Measurements from ENCODE around the gene CA7.

DNA sequence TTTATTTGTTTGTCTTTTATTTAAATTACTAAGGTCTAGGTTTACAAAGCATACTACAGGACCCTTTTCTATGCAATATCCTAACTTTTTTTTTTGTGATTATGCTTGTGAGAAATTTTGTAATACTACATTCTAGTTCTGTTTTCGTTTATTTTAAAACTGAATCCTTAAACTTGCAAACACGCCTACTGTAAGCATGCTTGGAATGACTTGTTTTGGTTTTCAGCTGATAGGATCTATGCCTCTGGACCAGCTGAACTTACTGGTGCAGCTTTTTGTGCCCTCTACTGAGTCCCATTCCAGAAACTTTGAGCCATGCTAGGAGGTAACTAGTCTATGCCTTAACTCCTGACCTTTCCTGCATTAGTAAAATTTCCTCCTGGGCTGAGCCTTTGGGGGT lies 42.1 kb downstream of the CA7 start:
- TF ChIP-seq, protein P1, sequence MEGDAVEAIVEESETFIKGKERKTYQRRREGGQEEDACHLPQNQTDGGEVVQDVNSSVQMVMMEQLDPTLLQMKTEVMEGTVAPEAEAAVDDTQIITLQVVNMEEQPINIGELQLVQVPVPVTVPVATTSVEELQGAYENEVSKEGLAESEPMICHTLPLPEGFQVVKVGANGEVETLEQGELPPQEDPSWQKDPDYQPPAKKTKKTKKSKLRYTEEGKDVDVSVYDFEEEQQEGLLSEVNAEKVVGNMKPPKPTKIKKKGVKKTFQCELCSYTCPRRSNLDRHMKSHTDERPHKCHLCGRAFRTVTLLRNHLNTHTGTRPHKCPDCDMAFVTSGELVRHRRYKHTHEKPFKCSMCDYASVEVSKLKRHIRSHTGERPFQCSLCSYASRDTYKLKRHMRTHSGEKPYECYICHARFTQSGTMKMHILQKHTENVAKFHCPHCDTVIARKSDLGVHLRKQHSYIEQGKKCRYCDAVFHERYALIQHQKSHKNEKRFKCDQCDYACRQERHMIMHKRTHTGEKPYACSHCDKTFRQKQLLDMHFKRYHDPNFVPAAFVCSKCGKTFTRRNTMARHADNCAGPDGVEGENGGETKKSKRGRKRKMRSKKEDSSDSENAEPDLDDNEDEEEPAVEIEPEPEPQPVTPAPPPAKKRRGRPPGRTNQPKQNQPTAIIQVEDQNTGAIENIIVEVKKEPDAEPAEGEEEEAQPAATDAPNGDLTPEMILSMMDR (IDR thresholded peaks at IDR 0.05) = no peak
- TF ChIP-seq, protein P2, sequence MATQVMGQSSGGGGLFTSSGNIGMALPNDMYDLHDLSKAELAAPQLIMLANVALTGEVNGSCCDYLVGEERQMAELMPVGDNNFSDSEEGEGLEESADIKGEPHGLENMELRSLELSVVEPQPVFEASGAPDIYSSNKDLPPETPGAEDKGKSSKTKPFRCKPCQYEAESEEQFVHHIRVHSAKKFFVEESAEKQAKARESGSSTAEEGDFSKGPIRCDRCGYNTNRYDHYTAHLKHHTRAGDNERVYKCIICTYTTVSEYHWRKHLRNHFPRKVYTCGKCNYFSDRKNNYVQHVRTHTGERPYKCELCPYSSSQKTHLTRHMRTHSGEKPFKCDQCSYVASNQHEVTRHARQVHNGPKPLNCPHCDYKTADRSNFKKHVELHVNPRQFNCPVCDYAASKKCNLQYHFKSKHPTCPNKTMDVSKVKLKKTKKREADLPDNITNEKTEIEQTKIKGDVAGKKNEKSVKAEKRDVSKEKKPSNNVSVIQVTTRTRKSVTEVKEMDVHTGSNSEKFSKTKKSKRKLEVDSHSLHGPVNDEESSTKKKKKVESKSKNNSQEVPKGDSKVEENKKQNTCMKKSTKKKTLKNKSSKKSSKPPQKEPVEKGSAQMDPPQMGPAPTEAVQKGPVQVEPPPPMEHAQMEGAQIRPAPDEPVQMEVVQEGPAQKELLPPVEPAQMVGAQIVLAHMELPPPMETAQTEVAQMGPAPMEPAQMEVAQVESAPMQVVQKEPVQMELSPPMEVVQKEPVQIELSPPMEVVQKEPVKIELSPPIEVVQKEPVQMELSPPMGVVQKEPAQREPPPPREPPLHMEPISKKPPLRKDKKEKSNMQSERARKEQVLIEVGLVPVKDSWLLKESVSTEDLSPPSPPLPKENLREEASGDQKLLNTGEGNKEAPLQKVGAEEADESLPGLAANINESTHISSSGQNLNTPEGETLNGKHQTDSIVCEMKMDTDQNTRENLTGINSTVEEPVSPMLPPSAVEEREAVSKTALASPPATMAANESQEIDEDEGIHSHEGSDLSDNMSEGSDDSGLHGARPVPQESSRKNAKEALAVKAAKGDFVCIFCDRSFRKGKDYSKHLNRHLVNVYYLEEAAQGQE (IDR thresholded peaks at IDR 0.05; ENCODE audit: insufficient read depth in 1 of 2, low read depth in 2 of 2, low read length in 1 of 2) = no peak
- TF ChIP-seq POLR2AphosphoS5 (IDR thresholded peaks at IDR 0.05; ENCODE audit: low read depth, low read length) (no peak), TCF7L2 (IDR thresholded peaks at IDR 0.05; ENCODE audit: low read depth, low read length) (no peak)

All from Panc1 (cell line).